IMR-90 (cell line): ENCODE data around the gene AOPEP. TPM values are rescaled to one million over a fixed set of nuclear protein-coding genes. Genes with fewer than 3 reads are reported as not detected.
A peak's percentile ranks its signal among the peaks of the same experiment; 100 is the strongest.

Source experiments
- ATAC-seq: fragments of 200-7000 bp; cut with Tn5 transposase; 2 replicates; pipeline ENCODE4 v1.9.1; 2020; ENCODE audit warnings: low read depth, mild to moderate bottlenecking, moderate library complexity
- BruUV-seq: library from RNA; stranded (reverse); fragments of 400-500 nt; replicated peaks from 2 replicates; lab custom pipeline; 2021; lab: Mats Ljungman, UMichigan
- CTCF ChIA-PET: fragments of 300-600 bp; formaldehyde crosslinking; extraction: SDS; loops from one replicate; lab custom pipeline; 2021; ENCODE audit warnings: antibody characterized with exemption; lab: Yijun Ruan, JAX
- POLR2A ChIA-PET: fragments of 300-600 bp; sonication (Branson Sonifier 250); formaldehyde crosslinking; loops from one replicate; lab custom pipeline; 2022; ENCODE audit warnings: antibody characterized with exemption; ENCODE audit not compliant: unreplicated experiment; lab: Charles Lee
- DNase-seq: peaks from one replicate; pipeline ENCODE4 v3.0.0; 2013
- H2AFZ ChIP-seq: replicated peaks from 2 replicates; pipeline ENCODE3; 2013; ENCODE audit warnings: low read length, mild to moderate bottlenecking; ENCODE audit not compliant: poor library complexity
- H2AK5ac ChIP-seq: 2 replicates; pipeline ENCODE4 v1.6.1; 2013; ENCODE audit warnings: low read depth, low read length, inconsistent platforms
- H2AK9ac ChIP-seq: replicated peaks from 2 replicates; pipeline ENCODE3; 2013; ENCODE audit warnings: mild to moderate bottlenecking, low read depth, low read length, moderate library complexity; ENCODE audit not compliant: poor library complexity
- H2BK120ac ChIP-seq: 2 replicates; pipeline ENCODE4 v1.6.1; 2013; ENCODE audit warnings: low read depth, low read length, inconsistent platforms
- H2BK15ac ChIP-seq: 3 replicates; pipeline ENCODE4 v1.6.1; 2013; ENCODE audit warnings: low read depth, low read length, inconsistent platforms
- H2BK20ac ChIP-seq: 2 replicates; pipeline ENCODE4 v1.6.1; 2013; ENCODE audit warnings: low read depth, mild to moderate bottlenecking, inconsistent platforms, low read length, moderate library complexity
- H2BK5ac ChIP-seq: 2 replicates; pipeline ENCODE4 v1.6.1; 2013; ENCODE audit warnings: mild to moderate bottlenecking, low read depth, low read length, inconsistent platforms; ENCODE audit not compliant: poor library complexity, severe bottlenecking
- H3K14ac ChIP-seq: replicated peaks from 2 replicates; pipeline ENCODE4 v1.6.1; 2013; ENCODE audit warnings: low read depth, low read length, inconsistent platforms
- H3K18ac ChIP-seq: 2 replicates; pipeline ENCODE4 v1.6.1; 2013; ENCODE audit warnings: low read depth, low read length, control low read depth
- H3K23ac ChIP-seq: 2 replicates; pipeline ENCODE4 v1.6.1; 2013; ENCODE audit warnings: low read depth, low read length, inconsistent platforms
- H3K27ac ChIP-seq: 2 replicates; pipeline ENCODE4 v1.5.1; 2013; ENCODE audit warnings: mild to moderate bottlenecking, control low read depth, low read length; ENCODE audit not compliant: insufficient read depth
- H3K27me3 ChIP-seq: 2 replicates; pipeline ENCODE4 v1.6.1; 2013; ENCODE audit warnings: low read length; ENCODE audit not compliant: control insufficient read depth, insufficient read depth
- H3K36me3 ChIP-seq: 2 replicates; pipeline ENCODE4 v1.6.1; 2013; ENCODE audit warnings: low read length, mixed read lengths; ENCODE audit not compliant: control insufficient read depth, insufficient read depth
- H3K4ac ChIP-seq: 2 replicates; pipeline ENCODE4 v1.6.1; 2013; ENCODE audit warnings: low read depth, low read length, inconsistent platforms
- H3K4me1 ChIP-seq: 2 replicates; pipeline ENCODE4 v1.6.1; 2013; ENCODE audit warnings: low read length, mixed read lengths; ENCODE audit not compliant: control insufficient read depth, insufficient read depth
- H3K4me2 ChIP-seq: 2 replicates; pipeline ENCODE4 v1.6.1; 2013; ENCODE audit warnings: low read depth, mild to moderate bottlenecking, control low read depth, low read length, moderate library complexity
- H3K4me3 ChIP-seq: 2 replicates; pipeline ENCODE4 v1.5.1; 2013; ENCODE audit warnings: low read depth, mild to moderate bottlenecking, control low read depth, low read length, moderate library complexity; ENCODE audit not compliant: insufficient read depth
- H3K56ac ChIP-seq: 2 replicates; pipeline ENCODE4 v1.6.1; 2013; ENCODE audit warnings: low read length, inconsistent platforms; ENCODE audit not compliant: insufficient read depth; ENCODE audit errors: extremely low read depth
- H3K79me1 ChIP-seq, 2 experiments: 2 replicates each; pipeline ENCODE4 v1.6.1; 2013; ENCODE audit warnings: low read length in 2 of 2, inconsistent platforms in 1 of 2, low read depth in 1 of 2
- H3K9ac ChIP-seq: 2 replicates; pipeline ENCODE4 v1.6.1; 2013; ENCODE audit warnings: low read depth, low read length, control low read depth
- H3K9me1 ChIP-seq: 2 replicates; pipeline ENCODE4 v1.6.1; 2013; ENCODE audit warnings: low read length, inconsistent platforms; ENCODE audit not compliant: insufficient read depth
- H3K9me3 ChIP-seq: 2 replicates; pipeline ENCODE4 v1.6.1; 2013; ENCODE audit warnings: low read length; ENCODE audit not compliant: control insufficient read depth, insufficient read depth
- H4K20me1 ChIP-seq: 2 replicates; pipeline ENCODE4 v1.6.1; 2013; ENCODE audit warnings: low read length, inconsistent platforms; ENCODE audit not compliant: insufficient read depth
- H4K5ac ChIP-seq: 2 replicates; pipeline ENCODE4 v1.6.1; 2013; ENCODE audit warnings: mild to moderate bottlenecking, low read depth, low read length, control low read depth
- H4K8ac ChIP-seq, 2 experiments: 2 replicates each; pipeline ENCODE4 v1.6.1; 2013; ENCODE audit warnings: low read depth in 2 of 2, low read length in 2 of 2, control low read depth in 1 of 2, inconsistent platforms in 1 of 2
- H4K91ac ChIP-seq: 2 replicates; pipeline ENCODE4 v1.6.1; 2013; ENCODE audit warnings: low read depth, low read length, inconsistent platforms; ENCODE audit not compliant: insufficient read depth
- FOS ChIP-seq: fragments of 150-350 bp; IDR thresholded peaks from 2 replicates; pipeline ENCODE4 v1.6.1; 2016; ENCODE audit warnings: low read depth, low read length
- MAFK ChIP-seq: IDR thresholded peaks from 2 replicates; pipeline ENCODE4 v1.6.1; 2012; ENCODE audit warnings: low read depth, low read length, improper control_type of control experiment
- NFE2L2 ChIP-seq: fragments of 150-350 bp; IDR thresholded peaks from 2 replicates; pipeline ENCODE4 v1.6.1; 2016; ENCODE audit warnings: low read depth, mild to moderate bottlenecking, low read length
- POLR2A ChIP-seq: IDR thresholded peaks from 2 replicates; pipeline ENCODE4 v1.6.1; 2012; ENCODE audit warnings: mild to moderate bottlenecking, low read depth, low read length
- SMC3 ChIP-seq: fragments of 150-350 bp; IDR thresholded peaks from 2 replicates; pipeline ENCODE4 v1.6.1; 2016; ENCODE audit warnings: low read depth, mild to moderate bottlenecking, antibody characterized with exemption, low read length, moderate library complexity
- WGBS, 2 experiments: methylation state at CpG; one replicate each; pipeline versions ENCODE4 v1.1.5 to v1.1.7; 2013; ENCODE audit warnings: missing lambda C conversion rate in 2 of 2; ENCODE audit not compliant: insufficient read length in 1 of 2; ENCODE audit errors: extremely low coverage in 2 of 2; 5-methylcytosine and 5-hydroxymethylcytosine counted together
- dilution Hi-C: fragments of 300-500 bp; cut with HindIII; formaldehyde crosslinking; loops from one replicate; pipeline ENCODE4 v1.14.3; 2018; ENCODE audit warnings: low sequenced_read_pairs; ENCODE audit not compliant: unreplicated experiment
- in situ Hi-C: fragments of 300-500 bp; cut with MboI; formaldehyde crosslinking; loops from 3 replicates; pipeline ENCODE4 v1.14.3; 2019; ENCODE audit warnings: low sequenced_read_pairs, inconsistent platforms, mixed read lengths
- intact Hi-C: fragments of 100-400 bp; cut with micrococcal nuclease; formaldehyde crosslinking; loops from 2 replicates; pipeline ENCODE4 v1.10.0; 2022
- polyA plus RNA-seq, 3 experiments: library from polyadenylated mRNA; depleted of rRNA; stranded (reverse); fragments of >200 nt; gene quantifications; 2 replicates each; pipeline ENCODE4 v1.2.3, GENCODE V29; 2012; ENCODE audit warnings: low replicate concordance in 1 of 3
- total RNA-seq: library from RNA; depleted of rRNA; stranded (reverse); fragments of >200 nt; gene quantifications from 2 replicates; pipeline ENCODE4 v1.2.3, GENCODE V29; 2012
- TF ChIP-seq, protein P1 (sequence below): fragments of 150-350 bp; IDR thresholded peaks from 2 replicates; pipeline ENCODE4 v1.6.1; 2016; ENCODE audit warnings: low read depth, mild to moderate bottlenecking, low read length, moderate library complexity, borderline replicate concordance
- TF ChIP-seq, protein P2 (sequence below): conservative IDR thresholded peaks from 2 replicates; pipeline ENCODE4 v1.5.1; 2012; ENCODE audit warnings: mild to moderate bottlenecking, low read depth, low read length, improper control_type of control experiment

The AOPEP gene
- total and polyA plus RNA-seq, 2 of the 4 experiments (the other 2 are of a cell fraction): 34.9 to 38.7 TPM

DNA sequence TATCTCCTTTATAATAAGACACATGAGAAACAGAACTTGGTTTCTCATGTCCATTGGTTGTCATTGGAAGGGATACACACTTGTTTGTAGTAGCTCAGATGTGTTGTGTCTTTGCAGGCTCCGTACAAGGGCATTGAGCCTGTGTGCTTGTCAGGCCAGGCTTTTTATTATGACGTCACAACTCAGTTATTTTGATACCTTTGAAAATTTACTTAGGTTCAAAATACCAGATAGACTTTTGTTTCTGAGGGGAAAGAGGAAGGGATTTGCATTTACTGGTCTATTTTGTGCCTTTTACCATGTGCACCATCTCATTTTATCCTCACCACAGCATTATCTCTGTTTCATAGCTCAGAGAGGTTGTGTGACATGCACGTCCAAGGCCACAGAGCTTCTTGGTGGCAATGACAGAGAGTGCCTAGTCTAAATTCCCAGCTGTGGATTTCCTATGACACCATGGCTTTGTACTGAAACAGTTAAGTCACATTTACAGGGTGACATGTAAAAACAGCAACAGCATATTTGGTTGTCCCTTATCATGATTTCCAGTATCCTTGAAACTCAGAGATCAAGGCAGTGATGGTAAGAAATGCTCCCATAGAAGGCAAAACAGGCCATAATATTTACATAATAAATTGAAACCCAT is 268.7 kb downstream of the AOPEP start:
- no peak for DNase-seq
- H2BK120ac ChIP-seq: peak overlapping the region; percentile 62
- no peaks in the 10 kb centered on the region for H3K79me1 ChIP-seq
- no peak overlapping the region for H2AK9ac ChIP-seq
- no peaks in the 10 kb centered on the region for H3K27me3 ChIP-seq
- dilution Hi-C loops (no loop called here), in situ Hi-C loops (no loop called here), intact Hi-C loops (no loop called here)
- no peak for ATAC-seq
- no CpG with 5 or more reads among the region's 3 CpGs for WGBS, 2 experiments
- TF ChIP-seq SMC3 (no peak), FOS (no peak), NFE2L2 (no peak), POLR2A (no peak), MAFK (no peak)
- TF ChIP-seq, protein P1, sequence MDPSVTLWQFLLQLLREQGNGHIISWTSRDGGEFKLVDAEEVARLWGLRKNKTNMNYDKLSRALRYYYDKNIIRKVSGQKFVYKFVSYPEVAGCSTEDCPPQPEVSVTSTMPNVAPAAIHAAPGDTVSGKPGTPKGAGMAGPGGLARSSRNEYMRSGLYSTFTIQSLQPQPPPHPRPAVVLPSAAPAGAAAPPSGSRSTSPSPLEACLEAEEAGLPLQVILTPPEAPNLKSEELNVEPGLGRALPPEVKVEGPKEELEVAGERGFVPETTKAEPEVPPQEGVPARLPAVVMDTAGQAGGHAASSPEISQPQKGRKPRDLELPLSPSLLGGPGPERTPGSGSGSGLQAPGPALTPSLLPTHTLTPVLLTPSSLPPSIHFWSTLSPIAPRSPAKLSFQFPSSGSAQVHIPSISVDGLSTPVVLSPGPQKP: no peak
- TF ChIP-seq, protein P2, sequence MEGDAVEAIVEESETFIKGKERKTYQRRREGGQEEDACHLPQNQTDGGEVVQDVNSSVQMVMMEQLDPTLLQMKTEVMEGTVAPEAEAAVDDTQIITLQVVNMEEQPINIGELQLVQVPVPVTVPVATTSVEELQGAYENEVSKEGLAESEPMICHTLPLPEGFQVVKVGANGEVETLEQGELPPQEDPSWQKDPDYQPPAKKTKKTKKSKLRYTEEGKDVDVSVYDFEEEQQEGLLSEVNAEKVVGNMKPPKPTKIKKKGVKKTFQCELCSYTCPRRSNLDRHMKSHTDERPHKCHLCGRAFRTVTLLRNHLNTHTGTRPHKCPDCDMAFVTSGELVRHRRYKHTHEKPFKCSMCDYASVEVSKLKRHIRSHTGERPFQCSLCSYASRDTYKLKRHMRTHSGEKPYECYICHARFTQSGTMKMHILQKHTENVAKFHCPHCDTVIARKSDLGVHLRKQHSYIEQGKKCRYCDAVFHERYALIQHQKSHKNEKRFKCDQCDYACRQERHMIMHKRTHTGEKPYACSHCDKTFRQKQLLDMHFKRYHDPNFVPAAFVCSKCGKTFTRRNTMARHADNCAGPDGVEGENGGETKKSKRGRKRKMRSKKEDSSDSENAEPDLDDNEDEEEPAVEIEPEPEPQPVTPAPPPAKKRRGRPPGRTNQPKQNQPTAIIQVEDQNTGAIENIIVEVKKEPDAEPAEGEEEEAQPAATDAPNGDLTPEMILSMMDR: no peak
- no peaks in the 10 kb centered on the region for H4K20me1 ChIP-seq
- no peak overlapping the region for H2AFZ ChIP-seq
- no peak overlapping the region for H3K4me3 ChIP-seq
- H2BK5ac ChIP-seq: peak overlapping the region; percentile 90
- peaks cover 14% of the 10 kb centered on the region for H3K4me1 ChIP-seq
- H2BK15ac ChIP-seq: peak overlapping the region; percentile 90
- H3K9me1 ChIP-seq: peaks cover 10% of the 10 kb centered on the region
- H2AK5ac ChIP-seq: peak overlapping the region; percentile 49
- POLR2A ChIA-PET: no interaction called here
- H3K14ac ChIP-seq: peak overlapping the region; percentile 41
- no peaks in the 10 kb centered on the region for H3K36me3 ChIP-seq
- BruUV-seq: no TSS peak
- peak overlapping the region; percentile 79 for H3K56ac ChIP-seq
- peak overlapping the region; percentile 95 for H4K5ac ChIP-seq
- no peak overlapping the region; the same call in 1 of the 2 replicates for H3K4me2 ChIP-seq
- peak overlapping the region; percentile 67 for H4K91ac ChIP-seq
- H3K9me3 ChIP-seq: no peaks in the 10 kb centered on the region
- CTCF ChIA-PET: interaction anchor here (0.7 to 1.1 kb wide), 2 partner anchors 75 to 109 kb away, joined by 3 read pairs; no protein-coding TSS in a partner anchor
- peak overlapping the region; percentile 30 to 83 for H4K8ac ChIP-seq
- peak overlapping the region; percentile 46; the same call in 1 of the 2 replicates for H3K23ac ChIP-seq
- H3K27ac ChIP-seq: peak overlapping the region; percentile 73; the same call in 1 of the 2 replicates
- H3K18ac ChIP-seq: peak overlapping the region; percentile 98
- H2BK20ac ChIP-seq: peak overlapping the region; percentile 81
- peak overlapping the region; percentile 50; the same call in 1 of the 2 replicates for H3K9ac ChIP-seq
- peak overlapping the region; percentile 70 for H3K4ac ChIP-seq
